A673 (cell line): Measurements from ENCODE around the gene SHISAL2A. TPM values are rescaled to one million over a fixed set of nuclear protein-coding genes. Genes with fewer than 3 reads are reported as not detected.
"Not testable (repeated sequence)": the region's sequence is repeated elsewhere in the genome, so short reads cannot be mapped to it uniquely, and the experiment has no call there.

Experiments used
- BruUV-seq: library from RNA; stranded (reverse); fragments of 400-500 nt; replicated peaks from 2 replicates; lab custom pipeline; 2021; lab: Mats Ljungman, UMichigan
- CTCF ChIA-PET: fragments of 300-600 bp; sonication (Branson Sonifier 250); formaldehyde crosslinking; loops from one replicate; lab custom pipeline; 2022; ENCODE audit warnings: antibody characterized with exemption; lab: Charles Lee
- POLR2A ChIA-PET: fragments of 300-600 bp; sonication (Branson Sonifier 250); formaldehyde crosslinking; loops from one replicate; lab custom pipeline; 2022; ENCODE audit warnings: antibody characterized with exemption; ENCODE audit not compliant: low non-redundant PET; lab: Charles Lee
- DNase-seq: peaks from one replicate; pipeline ENCODE4 v3.0.0-alpha.2; 2015; ENCODE audit warnings: low spot score
- H3K27ac ChIP-seq: fragments of 200-600 bp; sonication (generic); 2 replicates; pipeline ENCODE4 v1.5.1; 2016; ENCODE audit warnings: mixed run types, low read depth, mild to moderate bottlenecking, mixed read lengths, antibody characterized with exemption, low read length; ENCODE audit not compliant: poor library complexity, severe bottlenecking
- H3K27me3 ChIP-seq: fragments of 200-600 bp; sonication (generic); replicated peaks from 2 replicates; pipeline ENCODE4 v1.6.1; 2017; ENCODE audit warnings: mixed run types, low read depth, mild to moderate bottlenecking, mixed read lengths, antibody characterized with exemption, low read length; ENCODE audit not compliant: insufficient read depth, poor library complexity
- H3K36me3 ChIP-seq: fragments of 200-600 bp; sonication (generic); 2 replicates; pipeline ENCODE4 v1.6.1; 2016; ENCODE audit warnings: mixed run types, mild to moderate bottlenecking, mixed read lengths, antibody characterized with exemption, low read length; ENCODE audit not compliant: insufficient read depth, poor library complexity, severe bottlenecking
- H3K4me1 ChIP-seq: fragments of 200-600 bp; sonication (generic); 2 replicates; pipeline ENCODE4 v1.6.1; 2017; ENCODE audit warnings: mixed run types, mild to moderate bottlenecking, mixed read lengths, antibody characterized with exemption, low read length; ENCODE audit not compliant: insufficient read depth, poor library complexity, severe bottlenecking
- H3K4me3 ChIP-seq: fragments of 200-600 bp; sonication (generic); 2 replicates; pipeline ENCODE4 v1.5.1; 2016; ENCODE audit warnings: low read depth, mixed run types, mild to moderate bottlenecking, mixed read lengths, low read length; ENCODE audit not compliant: poor library complexity, severe bottlenecking
- H3K9me3 ChIP-seq: fragments of 200-600 bp; sonication (generic); 2 replicates; pipeline ENCODE4 v1.6.1; 2016; ENCODE audit warnings: mixed run types, low read depth, mild to moderate bottlenecking, mixed read lengths, antibody characterized with exemption, low read length; ENCODE audit not compliant: poor library complexity, severe bottlenecking
- EZH2 ChIP-seq: fragments of 200-600 bp; sonication (generic); IDR thresholded peaks from 2 replicates; pipeline ENCODE4 v1.6.1; 2017; ENCODE audit warnings: borderline replicate concordance, low read depth, mild to moderate bottlenecking, mixed read lengths, antibody characterized with exemption, low read length; ENCODE audit not compliant: poor library complexity, severe bottlenecking
- intact Hi-C: fragments of 100-400 bp; cut with micrococcal nuclease; formaldehyde crosslinking; loops from one replicate; pipeline ENCODE4 v1.10.0; 2022; ENCODE audit not compliant: unreplicated experiment
- total RNA-seq: library from RNA; stranded (reverse); gene quantifications from 2 replicates; pipeline ENCODE4 v1.2.3, GENCODE V29; 2021
- TF ChIP-seq, protein P1 (sequence below): fragments of 300-800, 200-600 bp; sonication (generic); conservative IDR thresholded peaks from 2 replicates; pipeline ENCODE4 v1.5.1; 2017; ENCODE audit warnings: low read depth, mild to moderate bottlenecking, antibody characterized with exemption, low read length, moderate library complexity, mixed read lengths

The SHISAL2A gene
- total RNA-seq, 1 experiment from 2014 or later: not detected

DNA sequence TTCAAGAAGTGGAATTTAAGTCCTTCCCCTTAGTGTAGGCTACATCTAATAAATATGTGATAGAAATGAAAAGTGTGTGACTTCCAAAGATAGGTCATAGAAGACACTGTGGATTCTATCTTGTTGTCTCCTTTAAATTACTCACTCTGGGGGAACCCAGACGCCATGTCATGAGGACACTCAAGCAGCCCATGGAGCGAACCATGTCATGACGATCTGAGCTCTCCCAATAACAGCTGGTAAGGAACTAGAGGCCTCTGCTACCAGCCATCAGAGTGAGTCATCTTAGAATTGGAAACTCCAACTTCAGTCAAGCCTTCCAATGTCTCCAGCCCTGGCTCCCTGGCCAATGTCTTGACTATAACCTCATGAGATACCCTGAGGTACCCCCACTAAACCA is 58.9 kb downstream of the SHISAL2A start:
- no peak for DNase-seq
- ChIA-PET CTCF (no interaction called here), POLR2A (no interaction called here)
- Histone ChIP-seq H3K27ac (no peak overlapping the region), H3K9me3 (no peaks in the 10 kb centered on the region), H3K36me3 (peaks cover 42% of the 10 kb centered on the region), H3K4me3 (no peak overlapping the region), H3K27me3 (no peaks in the 10 kb centered on the region), H3K4me1 (no peaks in the 10 kb centered on the region)
- no peak for TF ChIP-seq EZH2
- TF ChIP-seq, protein P1, sequence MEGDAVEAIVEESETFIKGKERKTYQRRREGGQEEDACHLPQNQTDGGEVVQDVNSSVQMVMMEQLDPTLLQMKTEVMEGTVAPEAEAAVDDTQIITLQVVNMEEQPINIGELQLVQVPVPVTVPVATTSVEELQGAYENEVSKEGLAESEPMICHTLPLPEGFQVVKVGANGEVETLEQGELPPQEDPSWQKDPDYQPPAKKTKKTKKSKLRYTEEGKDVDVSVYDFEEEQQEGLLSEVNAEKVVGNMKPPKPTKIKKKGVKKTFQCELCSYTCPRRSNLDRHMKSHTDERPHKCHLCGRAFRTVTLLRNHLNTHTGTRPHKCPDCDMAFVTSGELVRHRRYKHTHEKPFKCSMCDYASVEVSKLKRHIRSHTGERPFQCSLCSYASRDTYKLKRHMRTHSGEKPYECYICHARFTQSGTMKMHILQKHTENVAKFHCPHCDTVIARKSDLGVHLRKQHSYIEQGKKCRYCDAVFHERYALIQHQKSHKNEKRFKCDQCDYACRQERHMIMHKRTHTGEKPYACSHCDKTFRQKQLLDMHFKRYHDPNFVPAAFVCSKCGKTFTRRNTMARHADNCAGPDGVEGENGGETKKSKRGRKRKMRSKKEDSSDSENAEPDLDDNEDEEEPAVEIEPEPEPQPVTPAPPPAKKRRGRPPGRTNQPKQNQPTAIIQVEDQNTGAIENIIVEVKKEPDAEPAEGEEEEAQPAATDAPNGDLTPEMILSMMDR: no peak
- BruUV-seq: no TSS peak
- intact Hi-C loops: no loop called here

DNA sequence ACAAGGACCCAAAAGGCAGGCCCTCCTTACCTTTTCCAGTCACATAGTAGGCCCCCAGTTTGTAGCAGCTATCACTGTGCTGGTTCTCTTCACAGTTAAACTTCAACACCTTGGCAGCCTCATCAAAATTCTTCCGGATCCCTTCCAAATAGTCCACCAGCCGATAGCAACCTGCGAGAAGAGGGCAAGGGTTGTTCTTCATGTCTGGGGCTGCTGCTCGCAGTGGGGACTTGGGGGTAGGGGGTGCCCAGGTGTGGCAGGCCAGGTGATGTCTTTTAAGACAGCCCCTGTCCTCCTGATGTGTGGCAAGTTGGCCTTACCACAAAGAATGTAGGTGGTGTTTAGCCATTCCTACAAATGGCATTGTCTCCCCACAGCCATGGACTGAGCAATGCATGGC is 59.7 kb downstream of the SHISAL2A start:
- no TSS peak for BruUV-seq
- CTCF ChIA-PET: no interaction called here

DNA sequence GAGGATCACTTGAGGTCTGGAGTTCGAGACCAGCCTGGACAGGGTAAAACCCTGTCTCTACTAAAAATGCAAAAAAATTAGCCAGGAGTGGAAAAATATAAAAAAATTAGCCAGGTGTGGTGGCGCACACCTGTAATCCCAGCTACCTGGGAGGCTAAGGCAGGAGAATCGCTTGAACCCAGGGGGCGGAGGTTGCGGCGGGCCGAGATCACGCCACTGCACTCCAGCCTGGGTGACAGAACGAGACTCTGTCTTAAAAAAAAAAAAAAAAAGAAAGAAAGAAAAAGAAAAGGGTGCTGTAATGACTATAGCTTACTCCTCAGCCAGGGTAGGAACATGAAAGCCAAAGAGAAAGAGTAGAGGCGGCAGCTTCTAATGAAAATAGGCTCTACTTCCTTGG is 60.4 kb downstream of the SHISAL2A start:
- intact Hi-C loops, DNase-seq, BruUV-seq, H3K4me3 ChIP-seq, H3K9me3 ChIP-seq, H3K27me3 ChIP-seq, H3K4me1 ChIP-seq, H3K27ac ChIP-seq: not testable (repeated sequence)
- ChIA-PET POLR2A (interaction anchor here (0.6 kb wide), 1 partner anchor 550 kb away, joined by 4 read pairs; no protein-coding TSS in a partner anchor), CTCF (interaction anchor here (0.7 kb wide), 1 partner anchor 10 kb away, joined by 6 read pairs; no protein-coding TSS in a partner anchor)
- peaks cover 27% of the 10 kb centered on the region for H3K36me3 ChIP-seq

More for the DNA sequence above, 59.7 kb downstream of the SHISAL2A start:
- Histone ChIP-seq H3K4me3 (no peak overlapping the region), H3K27me3 (no peaks in the 10 kb centered on the region), H3K9me3 (no peaks in the 10 kb centered on the region), H3K27ac (no peak overlapping the region), H3K36me3 (peaks cover 34% of the 10 kb centered on the region), H3K4me1 (no peaks in the 10 kb centered on the region)
- intact Hi-C loops: no loop called here
- no peak for TF ChIP-seq EZH2
- TF ChIP-seq, protein P1: no peak
- POLR2A ChIA-PET: no interaction called here
- DNase-seq: no peak

DNA sequence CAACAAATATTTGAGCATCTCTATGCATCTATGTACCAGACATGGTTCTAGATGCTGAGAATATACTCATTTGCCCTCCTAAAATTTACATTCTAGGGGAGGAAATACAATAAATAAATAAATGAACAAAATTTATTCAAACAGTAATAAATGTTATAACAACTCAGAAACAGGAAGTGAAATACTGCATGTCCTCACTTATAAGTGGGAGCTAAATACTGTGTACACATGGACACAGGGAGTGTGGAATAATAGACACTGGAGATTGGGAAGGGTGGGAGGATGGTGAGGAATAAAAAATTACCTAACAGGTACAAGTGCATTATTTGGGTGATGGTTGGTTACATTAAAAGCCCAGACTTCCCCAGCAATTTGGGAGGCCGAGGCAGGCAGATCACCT is 60.9 kb downstream of the SHISAL2A start:
- no peak for DNase-seq
- no peaks in the 10 kb centered on the region for H3K9me3 ChIP-seq
- peaks cover 23% of the 10 kb centered on the region for H3K36me3 ChIP-seq
- H3K4me1 ChIP-seq: peaks cover 4% of the 10 kb centered on the region
- TSS peak; percentile 1 for BruUV-seq
- no peak for TF ChIP-seq EZH2
- TF ChIP-seq, protein P1: no peak
- H3K4me3 ChIP-seq: no peak overlapping the region
- intact Hi-C loops: no loop called here
- no peak overlapping the region for H3K27ac ChIP-seq
- ChIA-PET POLR2A (interaction anchor here (0.6 kb wide), 1 partner anchor 551 kb away, joined by 4 read pairs; no protein-coding TSS in a partner anchor), CTCF (interaction anchor here (0.7 kb wide), 1 partner anchor 9 kb away, joined by 6 read pairs; no protein-coding TSS in a partner anchor)
- no peaks in the 10 kb centered on the region for H3K27me3 ChIP-seq
